K562 (cell line): ENCODE results near the gene AQP1. TPM values are rescaled to one million over a fixed set of nuclear protein-coding genes. Genes with fewer than 3 reads are reported as not detected.

Experiments used
- ATAC-seq: fragments of 200-7000 bp; cut with Tn5 transposase; 3 replicates; pipeline ENCODE4 v1.9.1; 2020; ENCODE audit warnings: moderate library complexity
- BruUV-seq: library from RNA; stranded (reverse); fragments of 400-500 nt; replicated peaks from 2 replicates; lab custom pipeline; 2021; lab: Mats Ljungman, UMichigan
- CTCF ChIA-PET: fragments of 300-600 bp; formaldehyde crosslinking; extraction: SDS; loops from one replicate; lab custom pipeline; 2021; ENCODE audit warnings: low intra/inter-chr PET ratio; lab: Yijun Ruan, JAX
- POLR2A ChIA-PET: fragments of 300-600, 350-650 bp; sonication (Branson Sonifier 250); formaldehyde crosslinking; extraction: SDS; loops from one replicate; lab custom pipeline; 2021; ENCODE audit warnings: antibody characterized with exemption, inconsistent platforms; lab: Yijun Ruan, JAX
- DNase-seq, 4 experiments: peaks; one replicate each; pipeline versions ENCODE4 v3.0.0 to v3.0.0-alpha.2; 2011 to 2018; ENCODE audit warnings: low spot score in 3 of 4, mixed read lengths in 3 of 4; ENCODE audit errors: extremely low read depth in 1 of 4
- FAIRE-seq: peaks from 2 replicates; lab custom pipeline; 2011; peaks lifted over from hg19 to GRCh38; lab: Jason Lieb, UNC
- H2AFZ ChIP-seq: 2 replicates; pipeline ENCODE4 v1.6.0; 2011; ENCODE audit warnings: low read depth, low read length, control low read depth, inconsistent platforms
- H3K27ac ChIP-seq: fragments of 200-600 bp; 3 replicates; pipeline ENCODE4 v1.8.0; 2011; ENCODE audit warnings: low read depth, mild to moderate bottlenecking, control low read depth, inconsistent platforms, low read length, moderate library complexity, mixed read lengths; ENCODE audit errors: extremely low read depth
- H3K27me3 ChIP-seq, 2 experiments: fragments of 300-600 bp in 1 of 2; 2 replicates in 1 of 2; 3 replicates in 1 of 2; pipeline versions ENCODE4 v1.6.0 to v1.8.0; 2011; ENCODE audit warnings: inconsistent platforms in 2 of 2, low read length in 2 of 2, mild to moderate bottlenecking in 1 of 2, mixed read lengths in 1 of 2, moderate library complexity in 1 of 2; ENCODE audit not compliant: control insufficient read depth in 2 of 2, insufficient read depth in 2 of 2
- H3K36me3 ChIP-seq: fragments of 300-600 bp; 3 replicates; pipeline ENCODE4 v1.8.0; 2011; ENCODE audit warnings: mild to moderate bottlenecking, low read length, inconsistent platforms; ENCODE audit not compliant: control insufficient read depth, insufficient read depth
- H3K4me1 ChIP-seq, 2 experiments: fragments of 200-600 bp in 1 of 2; replicated peaks in 1 of 2; 2 replicates in 1 of 2; 3 replicates in 1 of 2; pipeline versions ENCODE4 v1.5.1 to v1.8.0; 2011; ENCODE audit warnings: inconsistent platforms in 2 of 2, low read length in 2 of 2, mild to moderate bottlenecking in 1 of 2, mixed read lengths in 1 of 2, moderate library complexity in 1 of 2; ENCODE audit not compliant: control insufficient read depth in 2 of 2, insufficient read depth in 2 of 2
- H3K4me2 ChIP-seq: 2 replicates; pipeline ENCODE4 v1.6.1; 2011; ENCODE audit warnings: low read length, control low read depth, inconsistent platforms, mixed read lengths; ENCODE audit not compliant: insufficient read depth
- H3K4me3 ChIP-seq: fragments of 200-600 bp; sonication (generic), shearing (Covaris generic); 2 replicates; pipeline ENCODE4 v1.5.1; 2016; ENCODE audit warnings: control low read depth, inconsistent platforms
- H3K79me2 ChIP-seq: fragments of 200-600 bp; 3 replicates; pipeline ENCODE4 v1.8.0; 2011; ENCODE audit warnings: low read length, inconsistent platforms; ENCODE audit not compliant: control insufficient read depth, insufficient read depth
- H3K9ac ChIP-seq, 2 experiments: 2 replicates each; pipeline versions ENCODE4 v1.6.0 to v1.6.1; 2011; ENCODE audit warnings: low read depth in 2 of 2, low read length in 2 of 2, control low read depth in 1 of 2, inconsistent platforms in 1 of 2, mild to moderate bottlenecking in 1 of 2, mixed read lengths in 1 of 2; ENCODE audit not compliant: insufficient read depth in 1 of 2
- H3K9me1 ChIP-seq: one replicate; pipeline ENCODE4 v1.6.0; 2011; ENCODE audit warnings: inconsistent platforms, mild to moderate bottlenecking, low read length, moderate library complexity; ENCODE audit not compliant: control insufficient read depth, insufficient read depth
- H3K9me3 ChIP-seq: replicated peaks from 2 replicates; pipeline ENCODE4 v1.5.1; 2011; ENCODE audit warnings: low read depth, low read length, inconsistent platforms; ENCODE audit not compliant: control insufficient read depth, insufficient read depth
- H4K20me1 ChIP-seq: replicated peaks from 2 replicates; pipeline ENCODE4 v1.6.1; 2011; ENCODE audit warnings: low read length, inconsistent platforms, mixed read lengths; ENCODE audit not compliant: control insufficient read depth, insufficient read depth
- MTA1 ChIP-seq: fragments of 450-650 bp; IDR thresholded peaks from 2 replicates; pipeline ENCODE4 v1.6.1; 2017; ENCODE audit warnings: borderline replicate concordance
- SMARCA4 ChIP-seq: fragments of 450-650 bp; IDR thresholded peaks from 2 replicates; pipeline ENCODE4 v1.6.1; 2016
- THRB ChIP-seq: fragments of 450-650 bp; formaldehyde crosslinking; conservative IDR thresholded peaks from 2 replicates; pipeline ENCODE4 v1.4.0; 2022; ENCODE audit warnings: mild to moderate bottlenecking, missing genetic modification characterization
- ZNF507 ChIP-seq: conservative IDR thresholded peaks from 2 replicates; pipeline ENCODE4 v1.6.1; 2017; ENCODE audit warnings: missing genetic modification characterization, missing compliant biosample characterization
- ZNF707 ChIP-seq: fragments of 250-450 bp; sonication (Bioruptor Pico); conservative IDR thresholded peaks from 2 replicates; pipeline ENCODE4 v1.8.0; 2022; ENCODE audit warnings: inconsistent platforms, mild to moderate bottlenecking, moderate library complexity
- WGBS: fragments of 100-300 bp; shearing (Covaris generic); methylation state at CpG from one replicate; pipeline ENCODE4 v1.1.6; 2016; ENCODE audit warnings: low coverage, mixed read lengths; ENCODE audit not compliant: insufficient coverage; ENCODE audit errors: missing lambda C conversion rate; 5-methylcytosine and 5-hydroxymethylcytosine counted together
- in situ Hi-C: fragments of 300-500 bp; cut with MboI; formaldehyde crosslinking; loops from 4 replicates; pipeline ENCODE4 v1.15.0; 2018; ENCODE audit warnings: inconsistent platforms, mixed read lengths
- intact Hi-C: fragments of 100-400 bp; cut with micrococcal nuclease; formaldehyde crosslinking; loops from 2 replicates; pipeline ENCODE4 v1.14.2; 2022
- polyA plus RNA-seq, 8 experiments: library from polyadenylated mRNA; depleted of rRNA in 4 of 8; stranded (reverse) in 5 of 8; unstranded in 3 of 8; fragments of >200 nt; fragmentation: Nextera tagmentation in 2 of 8; fragmentation: Illumina TruSeq in 1 of 8; extraction: Ambion mirVana in 2 of 8; extraction: Trizol in 1 of 8; gene quantifications; 2 replicates each; pipeline versions ENCODE4 v1.2.1 to v1.2.3, GENCODE V29; 2011 to 2014; ENCODE audit warnings: inconsistent platforms in 1 of 8, missing spikeins in 1 of 8
- total RNA-seq, 7 experiments: library from RNA; depleted of rRNA in 6 of 7; stranded (reverse); fragments of >200 nt in 6 of 7; fragmentation: Illumina TruSeq in 2 of 7; extraction: Trizol in 2 of 7; gene quantifications; 2 replicates each; pipeline versions ENCODE4 v1.2.1 to v1.2.3, GENCODE V29; 2011 to 2021; ENCODE audit warnings: low replicate concordance in 1 of 7

The AQP1 gene
- total and polyA plus RNA-seq, 9 of the 15 experiments (the other 6 are each of a cell fraction or from before 2014, with no cell fraction given): 0.18 to 12.6 (median 4.1) TPM

DNA sequence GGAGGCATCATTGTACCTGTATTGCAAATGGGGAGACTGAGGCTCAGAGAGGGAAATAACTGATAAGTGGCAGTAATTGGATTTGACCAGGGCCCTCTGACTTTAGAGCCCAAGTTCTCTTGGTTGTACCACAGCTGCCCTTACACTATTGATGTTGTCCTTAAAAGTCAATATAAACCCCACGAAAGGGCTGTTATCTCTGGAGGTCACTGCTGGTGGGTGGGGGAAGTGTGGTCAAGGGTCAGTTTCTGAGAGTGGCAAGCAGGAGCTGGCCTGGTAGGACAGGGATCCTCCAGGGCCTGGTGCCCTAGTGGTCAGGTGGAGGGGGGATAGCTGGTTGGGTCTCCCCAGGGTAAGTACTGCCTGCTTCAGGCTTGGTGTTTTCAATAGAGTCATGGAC lies 44.2 kb upstream of the AQP1 start:
- Histone ChIP-seq H3K4me1 (peaks cover 2 to 8% of the 10 kb centered on the region in 2 experiments; a peak in 3 of 5 replicates), H3K9me3 (no peaks in the 10 kb centered on the region), H3K79me2 (no peaks in the 10 kb centered on the region), H3K4me2 (no peak overlapping the region), H3K36me3 (peaks cover 3% of the 10 kb centered on the region; the same call in 1 of the 3 replicates), H3K4me3 (no peak overlapping the region), H3K9ac (peak overlapping the region in 1 of 2 experiments; percentile 24; a peak in 1 of 4 replicates), H2AFZ (no peak overlapping the region), H4K20me1 (no peaks in the 10 kb centered on the region; the same call in 1 of the 2 replicates), H3K27me3 (no peaks in the 10 kb centered on the region), H3K9me1 (no peaks in the 10 kb centered on the region), H3K27ac (no peak overlapping the region)
- no peak for DNase-seq
- peak; percentile 12; the same call in 1 of the 3 replicates for ATAC-seq
- intact Hi-C loops (no loop called here), in situ Hi-C loops (no loop called here)
- no peak for TF ChIP-seq SMARCA4
- TF ChIP-seq ZNF507: no peak
- no peak for TF ChIP-seq ZNF707 (CRISPR knock-in tag)
- no peak for TF ChIP-seq THRB (CRISPR knock-in tag)
- TF ChIP-seq MTA1: no peak
- no TSS peak for BruUV-seq
- peak; percentile 6 for FAIRE-seq
- POLR2A ChIA-PET: interaction anchor here (0.6 kb wide), 1 partner anchor 69 kb away, joined by 3 read pairs; no protein-coding TSS in a partner anchor
- CTCF ChIA-PET: no interaction called here
- 17% methylated on average over 1 of the region's 1 CpG for WGBS
